ENCODE measurements around the gene ETV3.

Gene ETV3

DNA sequence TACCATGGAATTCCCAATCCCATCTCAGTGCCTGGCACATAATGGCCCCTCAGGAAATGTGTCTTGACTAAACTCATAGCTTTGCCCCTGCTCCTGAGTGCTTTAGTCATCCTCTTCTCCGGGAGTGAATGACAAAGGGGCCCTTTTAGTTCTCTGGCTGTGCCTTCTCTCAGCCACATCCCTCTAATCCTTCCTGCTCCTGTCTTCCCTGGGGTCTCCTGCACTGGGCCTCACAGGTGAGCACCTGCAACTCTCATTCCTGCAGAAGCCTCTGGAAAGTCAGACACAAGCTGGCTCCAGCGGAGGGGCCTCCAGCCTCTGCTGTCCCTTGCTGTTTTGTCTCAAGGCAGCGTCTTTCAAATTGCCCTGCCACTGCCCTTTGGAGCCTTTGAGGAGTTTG lies 24.6 kb downstream of the ETV3 start:
- ATAC-seq (ENCODE audit: insufficient read depth, low read depth) (no peak), DNase-seq (no peak)
- Histone ChIP-seq H4K20me1 (ENCODE audit: insufficient read depth, low read length) (no peaks in the 10 kb centered on the region), H3K27me3 (ENCODE audit: insufficient read depth, low read length, poor library complexity) (peaks cover 21% of the 10 kb centered on the region), H2AFZ (ENCODE audit: low read depth, low read length) (no peak overlapping the region), H3K9ac (ENCODE audit: low read depth, low read length) (no peak overlapping the region), H3K4me1 (ENCODE audit: insufficient read depth, low read length) (no peaks in the 10 kb centered on the region), H3K36me3 (ENCODE audit: insufficient read depth, low read length) (no peaks in the 10 kb centered on the region), H3K4me2 (ENCODE audit: insufficient read depth, low read length) (no peak overlapping the region), H3K79me2 (ENCODE audit: insufficient read depth, low read length) (no peaks in the 10 kb centered on the region), H3K4me3 (ENCODE audit: low read depth in 1 of 2, low read length in 2 of 2) (no peak overlapping the region), H3K27ac (ENCODE audit: low read length) (no peak overlapping the region), H3K9me3 (ENCODE audit: insufficient read depth, low read length, severe bottlenecking) (no peaks in the 10 kb centered on the region)
- TF ChIP-seq, protein P1, sequence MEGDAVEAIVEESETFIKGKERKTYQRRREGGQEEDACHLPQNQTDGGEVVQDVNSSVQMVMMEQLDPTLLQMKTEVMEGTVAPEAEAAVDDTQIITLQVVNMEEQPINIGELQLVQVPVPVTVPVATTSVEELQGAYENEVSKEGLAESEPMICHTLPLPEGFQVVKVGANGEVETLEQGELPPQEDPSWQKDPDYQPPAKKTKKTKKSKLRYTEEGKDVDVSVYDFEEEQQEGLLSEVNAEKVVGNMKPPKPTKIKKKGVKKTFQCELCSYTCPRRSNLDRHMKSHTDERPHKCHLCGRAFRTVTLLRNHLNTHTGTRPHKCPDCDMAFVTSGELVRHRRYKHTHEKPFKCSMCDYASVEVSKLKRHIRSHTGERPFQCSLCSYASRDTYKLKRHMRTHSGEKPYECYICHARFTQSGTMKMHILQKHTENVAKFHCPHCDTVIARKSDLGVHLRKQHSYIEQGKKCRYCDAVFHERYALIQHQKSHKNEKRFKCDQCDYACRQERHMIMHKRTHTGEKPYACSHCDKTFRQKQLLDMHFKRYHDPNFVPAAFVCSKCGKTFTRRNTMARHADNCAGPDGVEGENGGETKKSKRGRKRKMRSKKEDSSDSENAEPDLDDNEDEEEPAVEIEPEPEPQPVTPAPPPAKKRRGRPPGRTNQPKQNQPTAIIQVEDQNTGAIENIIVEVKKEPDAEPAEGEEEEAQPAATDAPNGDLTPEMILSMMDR (IDR thresholded peaks at IDR 0.05; ENCODE audit: borderline replicate concordance, extremely low read depth, low read length, poor library complexity, severe bottlenecking), result no peak
- no peak for TF ChIP-seq EZH2 (IDR thresholded peaks at IDR 0.05; ENCODE audit: borderline replicate concordance, low read depth, low read length, severe bottlenecking)

DNA sequence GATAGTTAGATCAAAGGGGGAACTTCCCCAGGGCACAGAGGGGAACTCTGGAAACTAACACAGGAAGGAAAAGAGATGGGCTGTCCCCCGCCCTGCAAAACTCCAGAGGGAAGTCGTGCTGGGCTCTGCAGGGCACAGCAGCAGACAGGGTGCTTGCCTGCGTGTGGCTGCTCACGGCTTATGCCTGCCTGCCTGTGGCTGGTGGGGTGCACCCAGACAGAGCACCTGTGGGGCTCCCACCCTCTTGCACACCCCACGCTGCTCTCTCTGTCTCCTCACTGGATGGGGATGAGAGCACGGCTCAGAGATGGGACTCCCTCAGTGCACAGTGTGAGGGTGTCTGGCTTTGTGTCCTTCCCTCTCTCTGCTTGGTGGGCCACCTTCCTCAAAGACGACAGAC lies 25.1 kb downstream of the ETV3 start:
- peaks cover 26% of the 10 kb centered on the region for H3K27me3 ChIP-seq (ENCODE audit: insufficient read depth, low read length, poor library complexity)
- H3K9me3 ChIP-seq (ENCODE audit: insufficient read depth, low read length, severe bottlenecking), result no peaks in the 10 kb centered on the region
- no peaks in the 10 kb centered on the region for H3K4me1 ChIP-seq (ENCODE audit: insufficient read depth, low read length)
- H4K20me1 ChIP-seq (ENCODE audit: insufficient read depth, low read length), result no peaks in the 10 kb centered on the region; the same call in 1 of the 2 replicates
- H3K4me2 ChIP-seq (ENCODE audit: insufficient read depth, low read length), result no peak overlapping the region
- H3K36me3 ChIP-seq (ENCODE audit: insufficient read depth, low read length), result no peaks in the 10 kb centered on the region
- H3K4me3 ChIP-seq (ENCODE audit: low read depth in 1 of 2, low read length in 2 of 2), result no peak overlapping the region
- H3K9ac ChIP-seq (ENCODE audit: low read depth, low read length), result no peak overlapping the region
- ATAC-seq (ENCODE audit: insufficient read depth, low read depth), result no peak
- no peak overlapping the region for H3K27ac ChIP-seq (ENCODE audit: low read length)
- H3K79me2 ChIP-seq (ENCODE audit: insufficient read depth, low read length), result no peaks in the 10 kb centered on the region
- no peak overlapping the region for H2AFZ ChIP-seq (ENCODE audit: low read depth, low read length)
- TF ChIP-seq, protein P1 (IDR thresholded peaks at IDR 0.05; ENCODE audit: borderline replicate concordance, extremely low read depth, low read length, poor library complexity, severe bottlenecking), result no peak
- no peak for TF ChIP-seq EZH2 (IDR thresholded peaks at IDR 0.05; ENCODE audit: borderline replicate concordance, low read depth, low read length, severe bottlenecking)
- no peak for DNase-seq

DNA sequence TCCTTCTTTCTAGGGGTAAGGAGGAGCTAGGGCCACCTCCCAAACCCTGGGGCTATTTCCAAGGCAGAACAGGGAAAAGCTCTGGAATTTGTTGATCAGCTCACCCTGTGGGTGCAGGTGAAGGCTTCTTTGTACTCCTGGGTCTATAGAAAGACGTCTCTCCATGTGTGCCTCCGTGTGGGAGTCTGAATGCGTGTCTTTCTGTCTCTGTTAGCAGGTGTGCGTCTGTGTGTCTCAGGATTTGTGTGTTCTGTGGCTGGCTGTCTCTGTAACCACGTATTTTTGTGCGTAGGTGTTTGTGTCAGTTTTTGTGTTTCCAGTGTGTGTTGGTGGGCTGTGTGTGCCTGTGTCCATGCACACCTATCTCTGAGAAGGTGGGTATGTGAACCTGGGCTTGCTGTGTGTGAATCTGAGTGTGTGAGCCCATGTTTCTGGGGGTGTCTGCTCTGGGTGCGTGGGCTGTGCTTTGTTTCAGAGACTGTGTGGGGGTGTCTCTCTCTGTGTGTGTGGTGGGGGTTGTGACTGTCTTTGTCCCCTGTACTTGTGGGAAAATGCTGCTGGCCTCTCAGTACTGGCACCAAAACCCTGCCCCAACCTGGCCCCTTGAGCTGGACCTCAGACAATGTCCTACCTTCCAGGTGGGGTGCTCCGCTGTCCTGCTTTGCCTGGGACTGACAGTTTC lies 25.9 kb downstream of the ETV3 start:
- no peaks in the 10 kb centered on the region for H3K36me3 ChIP-seq (ENCODE audit: insufficient read depth, low read length)
- no peak overlapping the region for H3K9ac ChIP-seq (ENCODE audit: low read depth, low read length)
- no peak overlapping the region for H3K4me2 ChIP-seq (ENCODE audit: insufficient read depth, low read length)
- H3K27me3 ChIP-seq (ENCODE audit: insufficient read depth, low read length, poor library complexity), result peaks cover 32% of the 10 kb centered on the region
- ATAC-seq (ENCODE audit: insufficient read depth, low read depth) (no peak), DNase-seq (no peak)
- H2AFZ ChIP-seq (ENCODE audit: low read depth, low read length), result no peak overlapping the region
- TF ChIP-seq, protein P1 (IDR thresholded peaks at IDR 0.05; ENCODE audit: borderline replicate concordance, extremely low read depth, low read length, poor library complexity, severe bottlenecking), result no peak
- no peak for TF ChIP-seq EZH2 (IDR thresholded peaks at IDR 0.05; ENCODE audit: borderline replicate concordance, low read depth, low read length, severe bottlenecking)
- H3K79me2 ChIP-seq (ENCODE audit: insufficient read depth, low read length), result no peaks in the 10 kb centered on the region
- H3K4me1 ChIP-seq (ENCODE audit: insufficient read depth, low read length), result no peaks in the 10 kb centered on the region
- no peaks in the 10 kb centered on the region for H3K9me3 ChIP-seq (ENCODE audit: insufficient read depth, low read length, severe bottlenecking)
- H3K27ac ChIP-seq (ENCODE audit: low read length), result no peak overlapping the region
- peaks cover 4% of the 10 kb centered on the region for H4K20me1 ChIP-seq (ENCODE audit: insufficient read depth, low read length)
- no peak overlapping the region for H3K4me3 ChIP-seq (ENCODE audit: low read depth in 1 of 2, low read length in 2 of 2)

All from DND-41 (cell line).